Right lung (tissue), 5 donors: ENCODE data around the gene PCDHA10. TPM values are rescaled to one million over a fixed set of nuclear protein-coding genes. Genes with fewer than 3 reads are reported as not detected.

Experiments used
- DNase-seq, 2 donors: peaks; one replicate each; pipeline ENCODE4 v3.0.0-alpha.2; 2013
- polyA plus RNA-seq, 5 donors: library from polyadenylated mRNA; unstranded; fragments of 120-200 nt; gene quantifications; one replicate each; pipeline versions ENCODE4 v1.2.1 to v1.2.3, GENCODE V29; 2013; ENCODE audit warnings: inconsistent platforms in 1 of 5, low replicate concordance in 1 of 5; ENCODE audit not compliant: insufficient read length in 5 of 5, insufficient read depth in 1 of 5

PCDHA10 gene
- polyA plus RNA-seq, 5 donors: 0.10 to 0.67 (median 0.36) TPM

DNA sequence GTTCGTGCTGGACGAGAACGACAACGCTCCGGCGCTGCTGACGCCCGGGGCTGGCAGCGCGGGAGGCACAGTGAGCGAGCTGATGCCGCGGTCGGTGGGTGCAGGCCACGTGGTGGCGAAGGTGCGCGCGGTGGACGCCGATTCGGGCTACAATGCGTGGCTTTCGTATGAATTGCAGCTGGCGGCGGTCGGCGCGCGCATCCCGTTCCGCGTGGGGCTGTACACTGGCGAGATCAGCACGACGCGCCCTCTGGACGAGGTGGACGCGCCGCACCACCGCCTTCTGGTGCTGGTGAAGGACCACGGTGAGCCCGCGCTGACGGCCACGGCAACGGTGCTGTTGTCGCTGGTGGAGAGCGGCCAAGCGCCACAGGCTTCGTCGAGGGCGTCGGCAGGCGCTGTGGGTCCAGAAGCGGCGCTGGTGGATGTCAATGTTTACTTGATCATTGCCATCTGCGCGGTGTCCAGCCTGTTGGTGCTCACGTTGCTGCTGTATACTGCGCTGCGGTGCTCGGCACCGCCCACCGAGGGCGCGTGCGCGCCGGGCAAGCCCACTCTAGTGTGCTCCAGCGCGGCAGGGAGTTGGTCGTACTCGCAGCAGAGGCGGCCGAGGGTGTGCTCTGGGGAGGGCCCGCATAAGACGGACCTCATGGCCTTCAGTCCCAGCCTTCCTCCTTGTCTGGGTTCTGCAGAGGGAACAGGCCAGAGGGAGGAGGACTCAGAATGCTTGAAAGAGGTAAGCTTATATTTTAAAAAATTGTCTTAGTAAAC lies 28.4 kb downstream of the PCDHA10 start:
- DNase-seq: no peak

DNA sequence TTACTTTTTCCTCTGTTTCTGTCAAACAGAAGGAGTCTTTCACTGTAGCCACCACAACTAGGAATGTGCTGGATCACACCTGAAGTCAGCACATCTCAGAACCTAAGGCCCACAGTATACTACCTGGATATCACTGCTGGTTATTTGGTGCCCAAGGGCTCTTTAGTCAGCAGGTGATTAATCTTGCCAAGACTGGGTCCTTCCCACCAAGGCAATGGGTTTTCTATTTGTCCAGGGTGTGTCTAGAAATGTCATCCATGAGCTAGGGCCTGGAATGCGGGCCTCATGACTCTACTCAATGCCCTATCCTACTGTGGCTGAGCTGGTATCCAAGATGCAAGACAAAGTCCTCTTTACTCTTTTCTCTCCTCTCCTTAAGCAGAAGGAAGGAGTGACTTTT lies 60.6 kb downstream of the PCDHA10 start:
- DNase-seq: no peak

Other genes starting within 250 kb of the PCDHA10 start
- gene CD14, start 222.7 kb upstream of the PCDHA10 start, polyA plus RNA-seq: 10 to 100 TPM; 12.1 to 27.7 (median 16.8) TPM
- 10 to 100 TPM; 18.0 to 22.1 (median 20.0) TPM for gene TMCO6, start 216.4 kb upstream of the PCDHA10 start, polyA plus RNA-seq
- gene NDUFA2, start 208.3 kb upstream of the PCDHA10 start, polyA plus RNA-seq: 10 to 100 TPM; 50.2 to 85.8 (median 61.8) TPM
- gene IK, start 208.1 kb upstream of the PCDHA10 start, polyA plus RNA-seq: 100 to 1,000 TPM; 140 to 196 (median 152) TPM
- gene WDR55, start 191.0 kb upstream of the PCDHA10 start, polyA plus RNA-seq: 10 to 100 TPM; 15.3 to 21.5 (median 20.5) TPM
- under 1 TPM in 3 of 5 donors, not detected in 2; 0.55 to 0.70 (median 0.68) TPM for gene DND1, start 182.3 kb upstream of the PCDHA10 start, polyA plus RNA-seq
- gene HARS1, start 164.5 kb upstream of the PCDHA10 start, polyA plus RNA-seq: 10 to 100 TPM; 71.4 to 77.3 (median 73.1) TPM
- 10 to 100 TPM; 42.4 to 56.4 (median 49.8) TPM for gene HARS2, start 164.4 kb upstream of the PCDHA10 start, polyA plus RNA-seq
- gene ZMAT2, start 155.4 kb upstream of the PCDHA10 start, polyA plus RNA-seq: 100 to 1,000 TPM in 4 of 5 donors, 10 to 100 TPM in 1; 95.6 to 151 (median 114) TPM
- under 1 TPM; 0.07 to 0.18 (median 0.09) TPM for gene PCDHA1, start 69.8 kb upstream of the PCDHA10 start, polyA plus RNA-seq
- under 1 TPM; 0.14 to 0.34 (median 0.31) TPM for gene PCDHA2, start 61.0 kb upstream of the PCDHA10 start, polyA plus RNA-seq
- gene PCDHA3, start 54.8 kb upstream of the PCDHA10 start, polyA plus RNA-seq: under 1 TPM; 0.19 to 0.40 (median 0.27) TPM
- gene PCDHA4, start 48.8 kb upstream of the PCDHA10 start, polyA plus RNA-seq: under 1 TPM; 0.27 to 0.50 (median 0.44) TPM
- gene PCDHA5, start 34.3 kb upstream of the PCDHA10 start, polyA plus RNA-seq: under 1 TPM; 0.06 to 0.12 (median 0.09) TPM
- gene PCDHA6, start 27.9 kb upstream of the PCDHA10 start, polyA plus RNA-seq: under 1 TPM; 0.21 to 0.37 (median 0.29) TPM
- gene PCDHA7, start 21.6 kb upstream of the PCDHA10 start, polyA plus RNA-seq: under 1 TPM; 0.32 to 0.67 (median 0.44) TPM
- under 1 TPM; 0.04 to 0.21 (median 0.12) TPM for gene PCDHA8, start 14.7 kb upstream of the PCDHA10 start, polyA plus RNA-seq
- under 1 TPM; 0.04 to 0.10 (median 0.05) TPM for gene PCDHA9, start 7.5 kb upstream of the PCDHA10 start, polyA plus RNA-seq
- under 1 TPM; 0.09 to 0.74 (median 0.32) TPM for gene PCDHA11, start 13.1 kb downstream of the PCDHA10 start, polyA plus RNA-seq
- gene PCDHA12, start 19.4 kb downstream of the PCDHA10 start, polyA plus RNA-seq: under 1 TPM; 0.08 to 0.14 (median 0.09) TPM
- under 1 TPM; 0.08 to 0.42 (median 0.11) TPM for gene PCDHA13, start 26.2 kb downstream of the PCDHA10 start, polyA plus RNA-seq
- gene PCDHAC1, start 70.4 kb downstream of the PCDHA10 start, polyA plus RNA-seq: under 1 TPM; 0.23 to 0.53 (median 0.30) TPM
- gene PCDHAC2, start 110.6 kb downstream of the PCDHA10 start, polyA plus RNA-seq: 1 to 10 TPM; 2.4 to 4.3 (median 3.5) TPM
- gene PCDHB1, start 195.5 kb downstream of the PCDHA10 start, polyA plus RNA-seq: under 1 TPM; 0.06 to 0.20 (median 0.11) TPM
- 10 to 100 TPM in 1 of 5 donors, 1 to 10 TPM in 4; 5.7 to 11.9 (median 7.5) TPM for gene PCDHB2, start 238.7 kb downstream of the PCDHA10 start, polyA plus RNA-seq
- 1 to 10 TPM; 1.9 to 3.4 (median 2.8) TPM for gene PCDHB3, start 244.6 kb downstream of the PCDHA10 start, polyA plus RNA-seq